Panc1 (cell line): ENCODE results near the gene BSX. TPM values are rescaled to one million over a fixed set of nuclear protein-coding genes. Genes with fewer than 3 reads are reported as not detected.

Experiments used
- ATAC-seq: fragments of 200-7000 bp; cut with Tn5 transposase; 2 replicates; pipeline ENCODE4 v1.9.1; 2020; ENCODE audit warnings: mild to moderate bottlenecking, moderate library complexity
- BruUV-seq: library from RNA; stranded (reverse); fragments of 400-500 nt; replicated peaks from 2 replicates; lab custom pipeline; 2021; lab: Mats Ljungman, UMichigan
- CTCF ChIA-PET: fragments of 300-600 bp; sonication (Branson Sonifier 250); formaldehyde crosslinking; loops from one replicate; lab custom pipeline; 2022; ENCODE audit warnings: antibody characterized with exemption; lab: Charles Lee
- POLR2A ChIA-PET: fragments of 300-600 bp; sonication (Branson Sonifier 250); formaldehyde crosslinking; loops from one replicate; lab custom pipeline; 2022; ENCODE audit warnings: antibody characterized with exemption; lab: Charles Lee
- DNase-seq: peaks from one replicate; pipeline ENCODE4 v3.0.0-alpha.2; 2010; ENCODE audit warnings: low read depth, low spot score
- H3K27ac ChIP-seq: 2 replicates; pipeline ENCODE4 v1.5.1; 2011; ENCODE audit warnings: mild to moderate bottlenecking, low read length, inconsistent platforms
- H3K27me3 ChIP-seq: fragments of 200-500 bp; sonication (Bioruptor generic); 2 replicates; pipeline ENCODE4 v1.6.0; 2014; ENCODE audit warnings: low read length, inconsistent platforms; ENCODE audit not compliant: control insufficient read depth, insufficient read depth
- H3K36me3 ChIP-seq: fragments of 200-500 bp; sonication (Bioruptor generic); 2 replicates; pipeline ENCODE4 v1.5.1; 2014; ENCODE audit warnings: inconsistent platforms, mild to moderate bottlenecking, low read length, moderate library complexity; ENCODE audit not compliant: control insufficient read depth, insufficient read depth
- H3K4me1 ChIP-seq: 2 replicates; pipeline ENCODE4 v1.5.1; 2011; ENCODE audit warnings: inconsistent platforms, mild to moderate bottlenecking, low read length, moderate library complexity; ENCODE audit not compliant: control insufficient read depth, insufficient read depth
- H3K4me3 ChIP-seq, 2 experiments: 2 replicates each; pipeline ENCODE4 v1.5.1; 2011 to 2012; ENCODE audit warnings: low read depth in 2 of 2, low read length in 2 of 2, mild to moderate bottlenecking in 2 of 2, inconsistent platforms in 1 of 2, moderate library complexity in 1 of 2
- H3K9me3 ChIP-seq: fragments of 200-500 bp; sonication (Bioruptor generic); 2 replicates; pipeline ENCODE4 v1.5.1; 2014; ENCODE audit warnings: low read depth, mild to moderate bottlenecking, inconsistent platforms, low read length, moderate library complexity; ENCODE audit not compliant: control insufficient read depth, insufficient read depth
- CTCF ChIP-seq: fragments of 450-650 bp; IDR thresholded peaks from 2 replicates; pipeline ENCODE4 v1.5.1; 2017; ENCODE audit warnings: mild to moderate bottlenecking
- POLR2AphosphoS5 ChIP-seq: IDR thresholded peaks from 2 replicates; pipeline ENCODE4 v1.6.1; 2012; ENCODE audit warnings: mild to moderate bottlenecking, low read depth, low read length, moderate library complexity
- REST ChIP-seq, 2 experiments: IDR thresholded peaks; 2 replicates each; pipeline ENCODE4 v1.6.1; 2011 to 2012; ENCODE audit warnings: low read depth in 2 of 2, control low read depth in 1 of 2, low read length in 1 of 2, mild to moderate bottlenecking in 1 of 2, moderate library complexity in 1 of 2; ENCODE audit not compliant: insufficient read depth in 1 of 2
- SIN3A ChIP-seq: IDR thresholded peaks from 2 replicates; pipeline ENCODE4 v1.6.1; 2012; ENCODE audit warnings: low read depth, mild to moderate bottlenecking, low read length, moderate library complexity, borderline replicate concordance; ENCODE audit not compliant: insufficient read depth
- TCF7L2 ChIP-seq: IDR thresholded peaks from 2 replicates; pipeline ENCODE4 v1.6.1; 2011; ENCODE audit warnings: mild to moderate bottlenecking, low read depth, low read length, inconsistent platforms
- in situ Hi-C: cut with HindIII; loops from 2 replicates; pipeline ENCODE4 v1.10.0; 2016; ENCODE audit warnings: low sequenced_read_pairs, low pct_unique_long_range_greater_than_20kb
- intact Hi-C: fragments of 100-400 bp; cut with micrococcal nuclease; formaldehyde crosslinking; loops from one replicate; pipeline ENCODE4 v1.10.0; 2022; ENCODE audit not compliant: unreplicated experiment
- total RNA-seq: library from RNA; stranded (reverse); gene quantifications from one replicate; pipeline ENCODE4 v1.2.1, GENCODE V29; 2021; ENCODE audit not compliant: unreplicated experiment

Gene BSX
- total RNA-seq, 1 experiment from 2014 or later: not detected

GRCh38 chr11:122951211-122951610 lies 30.4 kb downstream of the BSX start:
- no peak for DNase-seq
- ATAC-seq: no peak
- BruUV-seq: no TSS peak
- POLR2A ChIA-PET: interaction anchor here (0.7 kb wide), 1 partner anchor 60 kb away, joined by 7 read pairs; no protein-coding TSS in a partner anchor
- in situ Hi-C loops (no loop called here), intact Hi-C loops (no loop called here)
- Histone ChIP-seq H3K4me1 (no peaks in the 10 kb centered on the region), H3K9me3 (no peaks in the 10 kb centered on the region), H3K27me3 (no peaks in the 10 kb centered on the region), H3K4me3 (no peak overlapping the region), H3K27ac (no peak overlapping the region), H3K36me3 (no peaks in the 10 kb centered on the region)
- TF ChIP-seq REST (IDR thresholded peaks at IDR 0.05; ENCODE audit: insufficient read depth in 1 of 2, low read depth in 2 of 2, low read length in 1 of 2) (no peak), TCF7L2 (no peak), POLR2AphosphoS5 (no peak), SIN3A (no peak), CTCF (no peak)
- CTCF ChIA-PET: no interaction called here

- Histone ChIP-seq H3K9me3 (no peaks in the 10 kb centered on the region), H3K27ac (no peak overlapping the region), H3K36me3 (no peaks in the 10 kb centered on the region), H3K4me1 (no peaks in the 10 kb centered on the region), H3K27me3 (no peaks in the 10 kb centered on the region), H3K4me3 (no peak overlapping the region)
- TF ChIP-seq TCF7L2 (no peak), CTCF (no peak), POLR2AphosphoS5 (no peak), SIN3A (no peak), REST (IDR thresholded peaks at IDR 0.05; ENCODE audit: insufficient read depth in 1 of 2, low read depth in 2 of 2, low read length in 1 of 2) (no peak)
- ChIA-PET CTCF (no interaction called here), POLR2A (interaction anchor here (0.7 kb wide), 1 partner anchor 15 kb away, joined by 9 read pairs; no protein-coding TSS in a partner anchor)
- intact Hi-C loops (no loop called here), in situ Hi-C loops (no loop called here)
- no peak for ATAC-seq
- BruUV-seq: no TSS peak
- no peak for DNase-seq
These were observed 43.1 kb downstream of the BSX start for GRCh38 chr11:122938557-122938956.
